Measurements from ENCODE around the gene ST3GAL3.

- TF ChIP-seq ZNF462 (CRISPR knock-in tag; IDR thresholded peaks at IDR 0.05): no peak
- TF ChIP-seq POLR2AphosphoS5 (IDR thresholded peaks at IDR 0.05; ENCODE audit: low read depth): no peak
- TF ChIP-seq ETS1 (IDR thresholded peaks at IDR 0.05): no peak
- TF ChIP-seq CREB1 (CRISPR knock-in tag; IDR thresholded peaks at IDR 0.05; ENCODE audit: low read depth): no peak
- no peak for TF ChIP-seq CTCF (conservative IDR thresholded peaks at IDR 0.05; ENCODE audit: low read depth in 2 of 2)
- no peak for TF ChIP-seq EZH2phosphoT487 (IDR thresholded peaks at IDR 0.05; ENCODE audit: unreplicated experiment)
Observed at GRCh38 chr1:43910343-43910742, 203.0 kb downstream of the ST3GAL3 start.

All from GM23338 (cell line).